COLO829 (cell line): ENCODE results near the gene ATP6AP2.
"Not testable (repeated sequence)": the region's sequence is repeated elsewhere in the genome, so short reads cannot be mapped to it uniquely, and the experiment has no call there.

ENCODE experiments used
- DNase-seq: peaks from one replicate; pipeline ENCODE4 v3.0.0; 2012; ENCODE audit warnings: low spot score

Gene ATP6AP2, protein sequence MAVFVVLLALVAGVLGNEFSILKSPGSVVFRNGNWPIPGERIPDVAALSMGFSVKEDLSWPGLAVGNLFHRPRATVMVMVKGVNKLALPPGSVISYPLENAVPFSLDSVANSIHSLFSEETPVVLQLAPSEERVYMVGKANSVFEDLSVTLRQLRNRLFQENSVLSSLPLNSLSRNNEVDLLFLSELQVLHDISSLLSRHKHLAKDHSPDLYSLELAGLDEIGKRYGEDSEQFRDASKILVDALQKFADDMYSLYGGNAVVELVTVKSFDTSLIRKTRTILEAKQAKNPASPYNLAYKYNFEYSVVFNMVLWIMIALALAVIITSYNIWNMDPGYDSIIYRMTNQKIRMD

DNA sequence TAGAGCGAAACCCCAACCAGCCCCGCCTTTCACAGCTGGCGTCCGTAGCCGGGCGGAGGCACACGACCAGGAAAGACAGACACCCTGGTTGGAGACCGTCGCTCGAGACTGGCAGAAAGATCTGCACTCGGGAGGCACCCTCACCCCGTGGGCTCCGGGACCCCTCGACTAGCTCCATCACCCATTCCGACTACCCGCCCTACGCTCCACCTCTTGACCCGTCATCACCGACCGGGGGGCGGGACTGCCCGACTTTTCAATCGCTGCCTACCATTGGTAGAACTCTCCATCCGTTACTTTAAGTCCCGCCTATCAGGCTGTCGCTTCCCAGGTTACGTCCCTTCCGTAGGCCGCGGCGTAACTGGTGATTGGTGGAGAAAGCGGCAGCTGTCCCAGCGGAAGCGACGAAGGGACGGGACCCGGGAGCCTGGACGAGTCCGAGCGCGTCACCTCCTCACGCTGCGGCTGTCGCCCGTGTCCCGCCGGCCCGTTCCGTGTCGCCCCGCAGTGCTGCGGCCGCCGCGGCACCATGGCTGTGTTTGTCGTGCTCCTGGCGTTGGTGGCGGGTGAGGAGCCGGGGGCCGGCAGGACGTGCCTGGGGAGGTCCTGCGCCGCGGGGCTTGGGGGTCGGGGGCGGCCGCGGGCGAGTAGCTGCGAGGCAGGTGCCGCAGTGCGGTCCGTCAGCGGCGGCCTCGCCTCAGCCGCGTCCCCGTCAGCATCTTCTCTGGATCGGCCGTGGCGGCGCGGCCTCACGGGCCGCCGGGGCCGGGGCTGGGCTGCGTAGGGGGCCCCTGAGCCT, at the start of gene ATP6AP2:
ATP6AP2 (plus strand) TSS at position 434 of the 799 bp plus-strand sequence; CDS start at position 530, 96 bp downstream.
- peak; percentile 90 for DNase-seq

DNA sequence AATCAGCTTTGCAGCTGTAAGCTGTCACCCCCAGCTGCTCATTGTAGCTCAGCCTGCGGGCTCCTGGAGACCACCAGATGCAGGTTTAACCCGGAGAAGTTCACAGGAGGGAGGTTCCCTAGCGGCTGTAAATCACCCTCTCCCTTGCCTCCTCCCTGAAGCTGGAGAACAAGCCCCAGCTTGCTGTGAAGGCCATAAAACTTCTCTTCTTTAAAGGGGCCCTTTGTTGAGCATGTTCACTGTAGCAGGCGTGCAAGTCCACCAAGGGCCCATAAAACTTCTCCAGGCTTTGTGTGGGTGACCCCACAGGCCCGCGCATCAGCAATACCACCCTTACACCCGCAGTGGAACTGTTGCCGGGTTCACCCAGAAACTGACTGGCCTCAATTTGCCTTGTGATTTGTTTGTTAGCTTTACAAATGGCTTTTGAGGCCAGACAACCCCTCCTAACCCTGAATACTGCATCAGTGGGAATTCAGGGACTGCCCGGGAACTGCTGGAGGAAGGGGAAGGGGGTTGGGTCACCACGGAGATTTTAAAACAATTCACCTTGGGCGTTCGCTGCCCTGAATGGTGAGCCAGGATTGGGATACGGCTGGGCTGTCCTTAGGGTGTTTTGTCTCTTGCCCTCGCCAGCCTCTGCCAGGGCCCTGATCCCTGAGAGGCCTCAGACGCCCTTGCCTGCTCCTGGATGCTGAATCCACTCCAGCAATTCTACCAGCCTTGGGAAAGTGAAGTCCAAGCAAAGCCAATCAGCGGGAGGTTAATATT, 49.5 kb upstream of the ATP6AP2 start:
- peak; percentile 45 for DNase-seq

DNA sequence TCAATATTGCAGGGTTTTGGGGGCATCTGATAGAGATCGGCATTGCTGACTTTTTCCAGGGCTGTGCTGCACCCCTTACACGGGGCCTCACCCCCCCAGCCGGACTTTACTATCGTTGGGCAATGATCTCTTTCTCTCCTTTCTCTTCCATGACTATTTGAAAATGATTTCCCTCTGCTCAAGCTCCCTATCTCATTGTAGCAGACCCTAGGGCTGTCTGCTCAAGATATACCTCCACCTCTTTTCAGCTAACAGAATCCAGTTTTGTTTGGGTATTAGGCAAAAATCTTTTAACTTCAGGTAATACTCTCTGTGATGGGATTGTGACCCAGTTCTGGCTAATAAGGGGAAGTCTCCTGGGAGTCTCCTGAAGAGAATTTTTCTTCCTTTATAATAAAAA, 43.5 kb upstream of the ATP6AP2 start:
- DNase-seq: no peak

DNA sequence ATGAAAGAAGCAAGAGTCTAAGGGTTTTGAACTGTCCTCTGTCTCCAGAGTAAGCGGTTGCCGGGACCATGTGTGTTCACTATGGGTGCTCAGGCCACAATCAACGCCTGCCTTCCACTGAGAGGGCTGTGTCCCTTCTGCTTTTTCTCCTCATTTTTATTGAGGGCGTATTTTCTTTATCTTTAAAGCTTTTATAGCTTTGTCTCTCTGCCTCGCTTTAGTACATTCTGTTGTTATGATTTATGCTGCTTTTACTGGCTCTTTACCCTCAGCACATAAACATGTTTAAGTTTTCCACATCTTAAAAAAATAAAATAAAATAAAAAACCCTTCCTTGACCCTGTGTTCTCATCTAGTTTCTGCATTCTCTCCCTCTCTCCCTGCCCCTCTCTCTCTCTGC, 42.4 kb upstream of the ATP6AP2 start:
- DNase-seq: no peak

DNA sequence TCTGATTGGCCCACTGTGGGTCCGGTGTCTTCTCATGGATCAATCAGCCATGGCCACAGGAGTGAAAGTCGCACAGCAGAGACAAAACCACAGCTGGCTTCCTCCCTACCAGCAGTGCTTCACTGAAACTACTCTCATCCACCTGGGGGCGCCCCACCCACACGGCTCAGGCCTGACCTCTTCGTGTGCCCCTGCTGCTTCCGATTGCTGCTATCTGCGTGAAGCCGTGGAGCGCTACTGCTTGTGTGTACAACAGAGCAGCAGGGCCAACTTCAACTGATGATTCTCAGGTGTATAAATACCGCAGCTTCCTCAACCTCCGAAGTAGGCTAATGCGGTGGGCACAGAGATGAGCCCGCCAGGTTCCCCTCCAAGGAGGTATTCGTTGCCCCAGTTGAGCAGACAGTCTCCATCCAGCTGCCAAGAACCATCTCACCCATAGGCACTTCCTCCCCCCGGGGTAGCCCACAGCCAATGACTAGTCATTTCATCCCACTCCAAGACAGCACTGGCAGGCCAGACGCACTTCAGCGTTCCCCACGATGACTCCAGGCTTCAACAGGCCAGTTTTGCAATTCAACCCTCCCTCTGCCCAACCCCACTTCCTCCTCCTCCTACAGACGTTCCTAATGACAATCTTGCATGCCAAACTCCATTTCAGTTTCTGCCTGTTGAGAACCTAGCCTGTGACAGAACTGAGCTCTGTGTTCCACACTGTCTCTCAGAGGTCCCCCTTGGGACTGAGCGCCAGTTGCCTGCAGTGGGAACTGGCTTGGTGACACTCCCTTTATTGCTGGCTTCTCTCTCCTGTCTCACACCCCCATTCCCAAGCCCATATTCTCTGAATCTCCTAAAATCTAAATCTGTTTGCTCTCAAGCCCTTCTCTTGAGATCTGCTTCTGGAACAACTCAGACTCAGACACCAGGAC, 41.3 kb upstream of the ATP6AP2 start:
- DNase-seq: no peak

DNA sequence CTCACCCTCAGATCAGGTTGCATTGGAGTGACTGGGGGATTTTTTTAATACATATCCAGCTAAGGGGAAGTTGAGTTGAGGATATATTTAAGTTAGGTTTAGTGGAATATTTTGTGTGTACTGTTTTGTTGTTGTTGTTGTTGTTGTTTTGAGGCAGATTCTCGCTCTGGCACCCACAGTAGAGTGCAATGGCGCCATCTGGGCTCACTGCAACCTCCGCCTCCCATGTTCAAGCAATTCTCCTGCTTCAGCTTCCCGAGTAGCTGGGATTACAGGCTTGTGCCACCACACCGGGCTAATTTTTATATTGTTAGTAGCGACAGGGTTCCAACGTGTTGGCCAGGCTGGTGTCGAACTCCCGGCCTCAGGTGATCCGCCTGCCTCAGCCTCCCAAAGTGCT, 38.6 kb upstream of the ATP6AP2 start:
- no peak for DNase-seq

DNA sequence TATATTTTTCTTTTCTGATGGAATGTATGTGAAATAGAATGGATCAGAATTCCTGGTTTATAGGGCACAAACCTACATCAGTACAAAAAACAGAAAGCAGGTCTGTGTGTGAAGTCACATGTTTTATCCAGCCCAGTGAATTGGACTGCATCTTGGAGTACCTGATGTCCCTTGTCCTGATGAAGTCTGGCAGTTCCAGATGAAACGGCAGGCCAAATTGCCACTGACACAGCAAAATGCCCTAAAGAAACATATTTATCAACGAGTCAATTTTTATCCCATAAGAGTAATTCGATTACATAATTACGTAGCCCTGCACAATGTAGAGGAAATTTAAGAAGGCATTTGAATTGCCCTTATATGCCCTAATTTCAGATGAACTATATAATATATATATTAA, 37.8 kb upstream of the ATP6AP2 start:
- no peak for DNase-seq

DNA sequence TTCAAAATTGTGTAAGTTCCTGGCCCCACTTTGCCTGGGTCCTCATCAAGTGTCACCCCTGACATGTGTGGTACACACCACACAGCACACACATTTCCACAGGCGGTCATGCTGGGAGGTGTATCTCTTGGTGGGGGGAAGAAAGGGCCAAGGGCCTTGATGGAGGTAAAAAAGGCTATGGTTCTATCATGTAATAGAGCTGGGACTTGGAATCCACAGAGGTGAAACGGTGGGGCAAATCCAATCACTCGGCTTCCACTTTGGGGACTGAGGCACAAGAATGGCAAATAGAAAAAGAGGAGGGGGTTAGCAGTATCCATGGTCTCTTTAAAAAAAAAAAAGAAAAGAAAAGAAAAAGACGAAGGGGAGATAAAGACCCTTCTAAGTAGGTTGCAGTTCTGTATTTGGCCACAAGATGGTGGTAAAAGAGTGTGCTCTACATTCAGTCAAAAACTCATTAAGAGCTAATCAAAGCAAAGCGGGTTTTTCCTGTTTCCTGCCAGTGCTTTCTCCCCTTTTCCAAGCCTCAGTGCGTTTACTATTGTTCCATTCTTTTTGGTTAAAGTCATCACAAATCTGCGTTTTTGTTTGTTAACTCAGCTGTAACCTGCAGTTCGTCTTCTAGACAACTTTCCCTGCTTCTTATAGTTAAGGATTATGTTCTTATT, 37.0 kb upstream of the ATP6AP2 start:
- peak; percentile 24 for DNase-seq

DNA sequence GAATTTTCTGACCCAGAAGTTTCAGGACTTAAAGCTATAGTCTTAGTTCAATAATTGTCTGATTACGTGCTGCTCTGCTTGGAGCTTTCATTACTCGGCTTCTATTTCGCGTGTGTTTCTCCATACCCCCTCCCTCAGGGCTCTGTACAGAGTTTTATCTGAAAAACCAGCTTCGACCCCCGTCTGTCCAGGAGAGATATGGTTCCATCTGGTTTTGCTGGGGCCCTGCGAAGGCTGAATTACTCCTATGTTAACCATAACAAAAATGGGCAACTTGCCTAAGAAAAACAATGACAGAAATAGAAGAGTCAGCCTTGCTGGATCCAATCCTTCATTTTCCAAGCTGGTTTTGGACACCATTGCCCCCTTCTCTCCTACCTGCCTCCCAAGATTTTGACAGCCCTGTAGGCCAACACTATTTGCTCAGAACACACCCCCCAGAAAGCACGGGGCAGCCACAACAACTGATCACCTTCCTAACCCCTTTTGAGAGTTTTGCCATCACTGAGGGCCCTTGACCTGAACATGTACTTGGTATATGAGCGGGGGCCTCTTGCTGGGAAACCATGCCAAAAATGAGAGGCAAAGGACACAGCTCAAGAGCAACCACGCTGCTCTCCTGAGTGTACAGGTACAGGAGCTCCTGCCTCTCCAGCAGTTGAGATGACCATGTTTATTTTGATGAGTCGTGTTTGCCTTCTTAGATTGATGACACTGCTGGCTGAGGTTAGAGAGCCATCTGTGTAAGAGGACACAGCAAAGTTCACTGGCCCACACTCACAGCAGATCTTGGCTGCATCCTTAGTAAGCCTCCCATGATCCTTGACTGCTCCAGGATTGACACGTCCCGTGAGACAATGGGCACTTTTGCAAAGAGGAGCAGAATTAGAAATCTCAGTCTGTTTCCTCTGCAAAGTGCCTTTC, 36.2 kb upstream of the ATP6AP2 start:
- no peak for DNase-seq

DNA sequence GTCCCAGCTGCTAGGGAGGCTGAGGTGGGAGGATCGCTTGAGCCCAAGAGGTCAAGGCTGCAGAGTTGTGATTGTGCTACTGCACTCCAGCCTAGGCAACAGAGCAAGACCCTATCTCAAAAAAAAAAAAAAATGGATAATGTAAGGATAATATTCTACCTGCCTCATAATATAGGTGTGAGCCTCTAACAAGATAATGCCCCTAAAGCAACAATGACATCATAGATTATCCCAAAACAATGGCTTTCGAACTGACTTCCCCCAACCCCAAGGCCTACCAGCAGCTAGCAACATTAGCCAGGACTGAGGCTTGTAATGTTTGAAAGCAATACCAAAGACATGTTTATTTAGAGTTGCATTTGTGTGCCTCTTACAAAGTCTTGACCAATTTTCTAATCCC, 33.9 kb upstream of the ATP6AP2 start:
- no peak for DNase-seq

DNA sequence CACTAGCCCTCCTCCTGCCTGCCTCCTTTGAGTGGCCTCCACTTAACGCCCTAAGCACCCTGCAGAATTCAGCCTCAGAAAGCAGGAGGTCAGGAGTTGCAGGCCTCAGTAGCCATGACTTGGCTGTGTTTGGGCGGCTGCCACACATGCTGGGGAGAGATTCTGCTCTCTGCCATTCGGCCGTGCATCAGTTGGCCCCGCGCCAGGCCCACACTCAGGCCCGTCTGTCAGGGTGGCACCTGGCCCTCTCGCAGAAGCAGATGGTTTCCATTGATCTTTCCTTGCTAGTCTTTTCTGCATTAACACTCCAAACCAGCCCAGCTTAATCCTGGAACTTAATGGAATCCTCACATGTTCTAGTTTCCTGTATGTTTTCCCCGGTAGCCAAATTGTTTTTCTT, 30.7 kb upstream of the ATP6AP2 start:
- DNase-seq: no peak

DNA sequence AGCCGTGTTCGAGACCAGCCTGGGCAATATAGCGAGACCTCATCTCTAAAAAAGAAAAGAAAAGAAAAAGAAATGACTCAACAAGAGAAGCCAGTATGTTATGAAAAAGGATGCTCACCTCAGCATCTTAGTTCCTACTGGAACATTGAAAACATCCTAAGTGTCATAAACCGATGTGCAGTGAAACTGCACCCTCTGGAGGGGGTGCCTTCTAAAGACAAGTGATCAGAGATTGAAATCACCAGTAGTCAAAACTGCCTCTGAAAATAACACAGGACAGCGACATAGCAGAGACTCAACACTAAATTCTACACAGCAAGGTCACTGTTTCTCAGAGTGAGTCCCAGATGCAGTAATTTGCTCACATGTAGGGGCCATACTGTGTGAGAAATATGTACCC, 28.0 kb upstream of the ATP6AP2 start:
- DNase-seq: no peak

DNA sequence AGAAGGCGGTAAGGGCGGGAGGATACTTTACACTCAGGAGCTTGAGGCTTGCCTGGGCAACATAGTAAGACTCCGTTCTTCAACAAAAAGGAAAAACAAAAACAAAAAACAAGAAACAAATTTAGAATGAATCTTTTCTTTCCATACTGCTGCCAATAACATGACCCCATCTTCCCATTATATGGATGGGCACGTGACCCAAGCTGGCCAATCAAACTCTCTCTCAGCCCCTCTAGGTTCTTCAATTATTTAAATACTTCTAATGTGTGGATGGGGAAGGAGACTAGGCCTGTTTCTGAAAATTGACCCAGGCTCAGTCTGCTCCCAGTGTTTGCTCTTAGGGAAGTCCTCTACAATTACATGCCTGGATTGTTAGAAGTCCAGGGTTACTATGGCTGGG, 22.2 kb upstream of the ATP6AP2 start:
- DNase-seq: no peak

DNA sequence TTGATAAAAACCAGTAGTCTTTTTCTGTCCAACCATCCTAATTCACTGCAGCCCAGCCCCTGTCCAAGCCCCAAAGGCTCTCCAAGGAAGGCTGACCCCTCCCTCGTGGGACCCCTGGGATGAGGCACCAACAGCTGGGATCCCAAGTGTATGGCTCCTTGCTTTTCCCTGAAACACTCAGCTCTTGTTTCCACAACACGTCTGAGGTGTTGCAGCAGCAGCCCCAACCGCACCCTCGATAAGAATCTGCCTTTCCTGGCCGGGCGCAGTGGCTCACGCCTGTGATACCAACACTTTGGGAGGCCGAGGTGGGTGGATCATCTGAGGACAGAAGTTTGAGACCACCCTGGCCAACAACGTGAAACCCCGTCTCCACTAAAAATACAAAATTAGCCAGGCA, 17.0 kb upstream of the ATP6AP2 start:
- DNase-seq: no peak

DNA sequence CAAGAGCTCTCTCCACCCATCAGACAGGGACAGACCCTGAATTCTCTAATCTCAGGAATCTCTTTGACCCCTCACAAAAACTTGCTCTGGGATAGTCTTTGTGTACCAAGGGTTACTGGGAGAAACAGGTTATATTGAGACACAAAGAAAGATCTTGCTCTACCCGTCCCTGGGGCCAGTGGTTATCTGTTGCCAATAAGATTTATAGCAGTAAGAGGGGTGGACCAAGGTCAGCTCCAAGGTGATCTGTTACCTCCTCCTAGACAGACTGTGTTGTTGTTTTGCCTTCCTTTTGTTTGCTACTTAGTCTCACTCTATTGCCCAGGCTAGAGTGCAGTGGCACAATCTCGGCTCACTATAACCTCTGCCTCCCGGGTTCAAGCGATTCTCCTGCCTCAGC, 16.3 kb upstream of the ATP6AP2 start:
- no peak for DNase-seq

DNA sequence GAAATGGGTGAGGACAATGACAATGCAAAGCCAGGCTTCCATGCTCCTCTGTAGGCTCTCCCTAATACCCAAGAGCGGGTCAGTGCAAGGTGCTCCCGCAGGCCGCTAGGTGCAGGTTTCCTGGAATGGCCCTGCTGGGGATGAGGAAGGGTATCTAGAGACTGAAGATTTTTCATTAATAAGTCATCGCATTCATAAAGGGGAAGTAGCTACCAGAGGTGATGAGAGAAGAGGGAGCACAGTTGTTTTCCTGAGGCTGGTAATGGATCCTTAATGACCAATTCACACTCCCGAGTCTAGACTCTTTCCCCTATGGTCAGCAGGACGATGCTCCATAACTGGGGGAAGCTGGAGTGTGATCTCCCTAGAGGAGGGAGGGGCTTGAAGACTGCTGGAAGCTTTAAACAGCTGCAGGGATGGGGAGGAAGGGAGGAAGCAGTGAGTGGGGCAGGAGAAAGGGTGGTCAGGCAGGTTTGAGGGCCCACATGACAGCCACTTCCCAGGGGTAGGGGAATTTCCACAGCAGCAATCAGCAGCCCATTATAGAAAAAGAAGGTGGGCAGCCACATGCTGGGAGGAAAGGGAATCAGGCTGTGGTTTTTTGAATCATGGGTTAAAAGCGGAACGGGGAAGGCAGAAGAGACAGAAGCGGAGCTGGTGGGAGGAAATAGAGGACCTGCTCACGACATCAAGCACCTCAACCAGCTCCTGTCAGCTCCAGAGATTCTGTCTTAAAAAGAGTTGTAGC, 10.2 kb upstream of the ATP6AP2 start:
- DNase-seq: no peak

DNA sequence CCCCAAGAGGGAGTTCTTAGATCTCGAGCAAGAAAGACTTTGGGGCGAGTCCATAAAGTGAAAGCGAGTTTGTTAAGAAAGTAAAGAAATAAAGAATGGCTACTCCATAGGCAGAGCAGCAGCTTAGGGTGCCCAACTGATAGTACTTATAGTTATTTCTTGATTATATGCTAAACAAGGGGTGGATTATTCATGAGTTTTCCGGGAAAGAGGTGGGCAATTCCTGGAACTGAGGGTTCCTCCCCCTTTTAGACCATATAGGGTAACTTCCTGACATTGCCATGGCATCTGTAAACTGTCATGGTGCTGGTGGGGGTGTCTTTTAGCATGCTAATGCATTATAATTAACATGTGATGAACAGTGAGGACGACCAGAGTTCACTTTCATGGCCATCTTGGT, 9.6 kb upstream of the ATP6AP2 start:
- DNase-seq: not testable (repeated sequence)

DNA sequence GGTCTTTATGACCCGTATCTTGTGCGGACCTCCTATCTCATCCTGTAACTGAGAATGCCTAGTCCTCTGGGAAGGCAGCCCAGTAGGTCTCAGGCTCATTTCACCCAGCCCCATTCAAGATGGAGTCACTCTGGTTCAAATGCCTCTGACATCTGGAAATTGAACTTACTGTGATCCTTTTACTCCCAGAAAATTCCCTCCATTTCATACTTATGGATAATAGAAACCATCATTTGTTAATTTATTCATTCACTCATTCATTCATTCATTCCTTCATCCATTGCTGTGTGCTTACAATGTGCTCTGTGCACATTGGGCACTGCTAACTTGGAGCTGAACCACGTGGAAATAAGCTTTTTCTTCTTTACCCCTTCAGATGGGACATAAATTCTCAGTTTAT, 9.2 kb upstream of the ATP6AP2 start:
- DNase-seq: no peak

DNA sequence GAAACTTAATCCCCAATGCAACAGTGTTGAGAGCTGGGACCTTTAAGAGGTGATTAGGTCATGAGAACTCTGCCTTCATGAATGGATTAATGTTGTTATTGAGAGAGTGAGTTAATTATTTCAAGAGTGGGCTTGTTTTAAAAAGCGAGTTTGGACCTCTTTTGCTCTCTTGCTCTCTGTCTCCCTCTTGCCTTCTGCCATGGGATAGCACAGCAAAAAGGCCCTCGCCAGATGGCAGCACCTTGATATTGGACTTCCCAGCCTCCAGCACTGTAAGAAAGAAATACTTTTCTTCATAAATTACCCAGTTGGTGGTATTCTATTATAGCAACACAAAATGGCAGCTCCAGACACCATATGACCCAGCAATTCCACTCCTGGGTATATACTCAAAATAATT, 7.0 kb upstream of the ATP6AP2 start:
- DNase-seq: no peak
